ENCODE results near the gene SETD9. TPM values are rescaled to one million over a fixed set of nuclear protein-coding genes. Genes with fewer than 3 reads are reported as not detected.

Gene SETD9
- total RNA-seq, 1 experiment from 2014 or later = 6.0 TPM

GRCh38 chr5:56922922-56923321 lies 13.5 kb downstream of the SETD9 start:
- POLR2A ChIA-PET (ENCODE audit: unreplicated experiment) = no interaction called here

GRCh38 chr5:56934325-56934724 lies 24.9 kb downstream of the SETD9 start:
- H3K9ac ChIP-seq (ENCODE audit: low read length) = no peak overlapping the region
- H3K27me3 ChIP-seq (ENCODE audit: low read length) = no peaks in the 10 kb centered on the region
- no peak overlapping the region for H2AFZ ChIP-seq (ENCODE audit: low read length)
- ChIA-PET POLR2A (ENCODE audit: unreplicated experiment) (no interaction called here), CTCF (no interaction called here)
- H3K9me2 ChIP-seq (replicated peaks; ENCODE audit: low read length) = no peaks in the 10 kb centered on the region
- no peak overlapping the region for H3K27ac ChIP-seq (ENCODE audit: low read length)
- H3K36me3 ChIP-seq (ENCODE audit: low read depth, low read length) = peaks cover 22% of the 10 kb centered on the region
- H3K4me3 ChIP-seq (ENCODE audit: low read length) = no peak overlapping the region
- no TSS peak for BruUV-seq (replicated peaks)
- TF ChIP-seq EZH2phosphoT487 (IDR thresholded peaks at IDR 0.05; ENCODE audit: borderline replicate concordance, low read length) (no peak), CTCF (conservative IDR thresholded peaks at IDR 0.05; ENCODE audit: low read depth, low read length) (no peak), EZH2 (IDR thresholded peaks at IDR 0.05; ENCODE audit: low read length, unreplicated experiment) (no peak)
- no peaks in the 10 kb centered on the region for H4K20me1 ChIP-seq (ENCODE audit: low read length)
- H3K9me3 ChIP-seq (ENCODE audit: low read length) = no peaks in the 10 kb centered on the region
- intact Hi-C loops (cut with micrococcal nuclease) = no loop called here
- no peaks in the 10 kb centered on the region for H3K79me2 ChIP-seq (ENCODE audit: low read length)
- no peaks in the 10 kb centered on the region for H3K4me1 ChIP-seq (ENCODE audit: insufficient read depth, low read length)
- no peaks in the 10 kb centered on the region for H3F3A ChIP-seq (ENCODE audit: low read length, unreplicated experiment)
- no peak overlapping the region for H3K4me2 ChIP-seq (ENCODE audit: low read length)
- ATAC-seq (no peak), DNase-seq (no peak)

More at GRCh38 chr5:56922922-56923321, 13.5 kb downstream of the SETD9 start:
- no TSS peak for BruUV-seq (replicated peaks)
- no peak for DNase-seq
- Histone ChIP-seq H2AFZ (ENCODE audit: low read length) (no peak overlapping the region), H3K4me3 (ENCODE audit: low read length) (no peak overlapping the region), H3K4me1 (ENCODE audit: insufficient read depth, low read length) (no peaks in the 10 kb centered on the region), H3K27me3 (ENCODE audit: low read length) (no peaks in the 10 kb centered on the region), H3K9me3 (ENCODE audit: low read length) (no peaks in the 10 kb centered on the region), H3K27ac (ENCODE audit: low read length) (no peak overlapping the region), H3K9ac (ENCODE audit: low read length) (no peak overlapping the region), H3F3A (ENCODE audit: low read length, unreplicated experiment) (no peaks in the 10 kb centered on the region), H3K36me3 (ENCODE audit: low read depth, low read length) (peaks cover 21% of the 10 kb centered on the region), H4K20me1 (ENCODE audit: low read length) (no peaks in the 10 kb centered on the region), H3K79me2 (ENCODE audit: low read length) (no peaks in the 10 kb centered on the region), H3K4me2 (ENCODE audit: low read length) (no peak overlapping the region), H3K9me2 (replicated peaks; ENCODE audit: low read length) (no peaks in the 10 kb centered on the region)
- ATAC-seq = no peak
- intact Hi-C loops (cut with micrococcal nuclease) = no loop called here
- TF ChIP-seq EZH2 (IDR thresholded peaks at IDR 0.05; ENCODE audit: low read length, unreplicated experiment) (no peak), EZH2phosphoT487 (IDR thresholded peaks at IDR 0.05; ENCODE audit: borderline replicate concordance, low read length) (no peak), CTCF (conservative IDR thresholded peaks at IDR 0.05; ENCODE audit: low read depth, low read length) (no peak)
- CTCF ChIA-PET = no interaction called here

GRCh38 chr5:56938858-56939257 lies 29.5 kb downstream of the SETD9 start:
- no peaks in the 10 kb centered on the region for H3K4me1 ChIP-seq (ENCODE audit: insufficient read depth, low read length)
- ChIA-PET CTCF (no interaction called here), POLR2A (ENCODE audit: unreplicated experiment) (no interaction called here)
- no peaks in the 10 kb centered on the region for H3K9me2 ChIP-seq (replicated peaks; ENCODE audit: low read length)
- no peaks in the 10 kb centered on the region for H3F3A ChIP-seq (ENCODE audit: low read length, unreplicated experiment)
- H3K36me3 ChIP-seq (ENCODE audit: low read depth, low read length) = peaks cover 19% of the 10 kb centered on the region
- no peak for TF ChIP-seq CTCF (conservative IDR thresholded peaks at IDR 0.05; ENCODE audit: low read depth, low read length)
- no peak for TF ChIP-seq EZH2 (IDR thresholded peaks at IDR 0.05; ENCODE audit: low read length, unreplicated experiment)
- no peak for TF ChIP-seq EZH2phosphoT487 (IDR thresholded peaks at IDR 0.05; ENCODE audit: borderline replicate concordance, low read length)
- no peaks in the 10 kb centered on the region for H3K27me3 ChIP-seq (ENCODE audit: low read length)
- H3K4me2 ChIP-seq (ENCODE audit: low read length) = no peak overlapping the region
- intact Hi-C loops (cut with micrococcal nuclease) = no loop called here
- ATAC-seq = no peak
- no peak for DNase-seq
- no peaks in the 10 kb centered on the region for H4K20me1 ChIP-seq (ENCODE audit: low read length)
- H3K4me3 ChIP-seq (ENCODE audit: low read length) = no peak overlapping the region
- H3K9ac ChIP-seq (ENCODE audit: low read length) = no peak overlapping the region
- H3K27ac ChIP-seq (ENCODE audit: low read length) = no peak overlapping the region
- BruUV-seq (replicated peaks) = no TSS peak
- no peak overlapping the region for H2AFZ ChIP-seq (ENCODE audit: low read length)
- H3K9me3 ChIP-seq (ENCODE audit: low read length) = no peaks in the 10 kb centered on the region
- H3K79me2 ChIP-seq (ENCODE audit: low read length) = no peaks in the 10 kb centered on the region
